Prostate gland (tissue), 2 donors: ENCODE data around the gene CELF4. TPM values are rescaled to one million over a fixed set of nuclear protein-coding genes. Genes with fewer than 3 reads are reported as not detected.

Experiments
- DNase-seq: peaks from one replicate; pipeline ENCODE4 v3.0.0-alpha.2; 2019; ENCODE audit warnings: low spot score
- H3K27ac ChIP-seq, 2 donors: fragments of 200-600 bp; sonication (generic); 2 replicates each; pipeline ENCODE4 v1.5.1; 2017 to 2019
- H3K27me3 ChIP-seq: fragments of 200-600 bp; sonication (generic); replicated peaks from 2 replicates; pipeline ENCODE4 v1.5.1; 2019; ENCODE audit not compliant: insufficient read depth
- H3K36me3 ChIP-seq, 2 donors: fragments of 200-600 bp; sonication (generic); 1 replicate in 1 of 2; 2 replicates in 1 of 2; pipeline versions ENCODE4 v1.5.1 to v1.8.1; 2017 to 2019
- H3K4me1 ChIP-seq: fragments of 200-600 bp; sonication (generic); replicated peaks from 2 replicates; pipeline ENCODE4 v1.5.1; 2019
- H3K4me3 ChIP-seq, 2 donors: fragments of 200-600 bp; sonication (generic); 2 replicates each; pipeline ENCODE4 v1.5.1; 2017 to 2019
- H3K9me3 ChIP-seq: fragments of 200-600 bp; sonication (generic); 2 replicates; pipeline ENCODE4 v1.5.1; 2017
- POLR2A ChIP-seq: fragments of 450-650 bp; IDR thresholded peaks from one replicate; pipeline ENCODE4 v1.6.1; 2016; ENCODE audit warnings: antibody characterized with exemption, mild to moderate bottlenecking
- POLR2AphosphoS5 ChIP-seq: sonication (generic); formaldehyde crosslinking; IDR thresholded peaks from one replicate; pipeline ENCODE4 v1.6.1; 2017; ENCODE audit warnings: antibody characterized with exemption
- WGBS: methylation state at CpG from one replicate; pipeline ENCODE4 v1.1.5; 2018; 5-methylcytosine and 5-hydroxymethylcytosine counted together
- intact Hi-C: fragments of 100-400 bp; cut with DNase I; formaldehyde crosslinking; loops from one replicate; pipeline ENCODE4 v1.14.2; 2022
- total RNA-seq, 2 donors: library from RNA; depleted of rRNA; stranded (reverse); fragments of >200 nt; gene quantifications; one replicate each; pipeline ENCODE4 v1.1.0, GENCODE V29; 2016
- TF ChIP-seq, protein P1 (sequence below), 4 experiments: fragments of 200-600 bp in 2 of 4; fragments of 450-650 bp in 2 of 4; sonication (generic) in 2 of 4; IDR thresholded peaks; 1 replicate in 3 of 4; 2 replicates in 1 of 4; pipeline ENCODE4 v1.5.1; 2016 to 2019; ENCODE audit warnings: antibody characterized with exemption in 4 of 4, mild to moderate bottlenecking in 2 of 4, moderate library complexity in 2 of 4

CELF4 gene
- total RNA-seq, 2 donors from 2014 or later: 7.8 to 8.5 TPM

DNA sequence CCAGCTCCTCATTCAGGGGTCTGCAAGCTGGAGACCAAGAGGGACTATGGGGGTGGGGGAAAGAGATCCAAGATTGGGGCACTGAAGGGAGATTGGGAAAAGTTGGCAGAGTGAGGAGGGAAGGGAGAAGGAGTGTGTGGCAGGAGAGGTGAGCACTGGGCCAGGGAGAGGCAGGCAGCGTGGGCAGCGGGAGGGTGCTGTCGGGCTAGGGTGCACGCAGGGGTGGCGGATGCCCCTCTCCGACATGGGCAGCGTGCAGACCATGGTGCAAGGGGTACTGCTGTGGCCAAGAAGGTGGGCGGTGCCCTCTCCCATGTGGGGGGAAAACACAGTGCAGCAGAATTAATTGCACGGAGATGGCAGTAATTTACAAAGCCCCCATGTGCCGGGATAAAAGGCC lies 74.1 kb downstream of the CELF4 start:
- intact Hi-C loops: no loop called here

DNA sequence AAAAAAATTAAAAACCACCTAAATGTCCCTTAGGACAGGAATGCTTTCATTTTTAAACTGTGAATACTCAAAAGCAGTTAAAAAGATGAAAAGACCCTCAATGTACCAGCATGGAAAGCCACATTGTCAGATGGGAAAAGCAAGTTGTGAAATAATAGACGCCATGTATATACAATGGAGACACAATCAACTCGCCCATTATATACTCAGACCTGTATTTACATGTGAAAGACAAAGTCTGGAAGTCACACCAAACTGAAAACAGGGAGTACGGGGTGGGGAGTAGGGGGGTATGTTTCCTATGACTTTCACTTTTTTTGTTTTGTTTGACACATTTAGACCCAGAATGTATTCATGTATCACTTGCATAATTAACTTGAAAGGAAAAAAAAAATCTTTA lies 75.6 kb downstream of the CELF4 start:
- intact Hi-C loops: no loop called here
- Histone ChIP-seq H3K27ac (no peak overlapping the region), H3K9me3 (no peaks in the 10 kb centered on the region), H3K4me1 (no peaks in the 10 kb centered on the region), H3K4me3 (no peak overlapping the region), H3K36me3 (no peaks in the 10 kb centered on the region), H3K27me3 (peaks cover 22% of the 10 kb centered on the region)
- DNase-seq: no peak
- no peak for TF ChIP-seq POLR2AphosphoS5
- no peak for TF ChIP-seq POLR2A
- TF ChIP-seq, protein P1, sequence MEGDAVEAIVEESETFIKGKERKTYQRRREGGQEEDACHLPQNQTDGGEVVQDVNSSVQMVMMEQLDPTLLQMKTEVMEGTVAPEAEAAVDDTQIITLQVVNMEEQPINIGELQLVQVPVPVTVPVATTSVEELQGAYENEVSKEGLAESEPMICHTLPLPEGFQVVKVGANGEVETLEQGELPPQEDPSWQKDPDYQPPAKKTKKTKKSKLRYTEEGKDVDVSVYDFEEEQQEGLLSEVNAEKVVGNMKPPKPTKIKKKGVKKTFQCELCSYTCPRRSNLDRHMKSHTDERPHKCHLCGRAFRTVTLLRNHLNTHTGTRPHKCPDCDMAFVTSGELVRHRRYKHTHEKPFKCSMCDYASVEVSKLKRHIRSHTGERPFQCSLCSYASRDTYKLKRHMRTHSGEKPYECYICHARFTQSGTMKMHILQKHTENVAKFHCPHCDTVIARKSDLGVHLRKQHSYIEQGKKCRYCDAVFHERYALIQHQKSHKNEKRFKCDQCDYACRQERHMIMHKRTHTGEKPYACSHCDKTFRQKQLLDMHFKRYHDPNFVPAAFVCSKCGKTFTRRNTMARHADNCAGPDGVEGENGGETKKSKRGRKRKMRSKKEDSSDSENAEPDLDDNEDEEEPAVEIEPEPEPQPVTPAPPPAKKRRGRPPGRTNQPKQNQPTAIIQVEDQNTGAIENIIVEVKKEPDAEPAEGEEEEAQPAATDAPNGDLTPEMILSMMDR (IDR thresholded peaks at IDR 0.05): no peak
- 49% methylated on average over 3 of the region's 3 CpGs for WGBS

More for the DNA sequence above, 74.1 kb downstream of the CELF4 start:
- Histone ChIP-seq H3K27ac (no peak overlapping the region), H3K4me3 (no peak overlapping the region), H3K36me3 (no peaks in the 10 kb centered on the region), H3K27me3 (peaks cover 10% of the 10 kb centered on the region), H3K4me1 (no peaks in the 10 kb centered on the region), H3K9me3 (no peaks in the 10 kb centered on the region)
- no peak for DNase-seq
- WGBS: 74% methylated on average over 10 of the region's 10 CpGs
- TF ChIP-seq POLR2AphosphoS5 (no peak), POLR2A (no peak)
- TF ChIP-seq, protein P1 (IDR thresholded peaks at IDR 0.05): no peak

DNA sequence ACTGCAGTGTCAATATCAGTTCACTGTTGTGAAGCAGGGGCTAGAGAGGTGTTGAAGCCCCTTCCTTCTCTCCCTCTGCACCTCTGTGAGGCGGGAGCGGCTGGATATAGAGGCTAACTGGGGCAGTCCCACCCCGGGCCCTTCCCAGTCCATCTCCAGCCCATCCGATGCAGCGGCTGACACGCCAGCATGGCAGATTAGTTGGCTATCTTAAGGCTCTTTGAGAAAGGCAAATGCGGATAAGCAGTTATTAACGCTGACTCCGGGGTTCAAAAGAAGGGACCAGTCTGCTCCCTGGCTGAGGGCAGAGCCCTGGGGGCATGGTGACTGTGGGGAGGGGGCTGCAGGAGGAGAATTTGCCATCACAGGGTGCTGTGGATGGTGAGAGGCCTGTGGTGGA lies 76.6 kb downstream of the CELF4 start:
- 85% methylated on average over 9 of the region's 9 CpGs for WGBS
- Histone ChIP-seq H3K4me1 (no peaks in the 10 kb centered on the region), H3K36me3 (no peaks in the 10 kb centered on the region), H3K27ac (no peak overlapping the region), H3K4me3 (no peak overlapping the region), H3K27me3 (peaks cover 22% of the 10 kb centered on the region), H3K9me3 (no peaks in the 10 kb centered on the region)
- no peak for DNase-seq
- intact Hi-C loops: no loop called here
- TF ChIP-seq, protein P1 (IDR thresholded peaks at IDR 0.05): no peak
- TF ChIP-seq POLR2AphosphoS5 (no peak), POLR2A (no peak)

DNA sequence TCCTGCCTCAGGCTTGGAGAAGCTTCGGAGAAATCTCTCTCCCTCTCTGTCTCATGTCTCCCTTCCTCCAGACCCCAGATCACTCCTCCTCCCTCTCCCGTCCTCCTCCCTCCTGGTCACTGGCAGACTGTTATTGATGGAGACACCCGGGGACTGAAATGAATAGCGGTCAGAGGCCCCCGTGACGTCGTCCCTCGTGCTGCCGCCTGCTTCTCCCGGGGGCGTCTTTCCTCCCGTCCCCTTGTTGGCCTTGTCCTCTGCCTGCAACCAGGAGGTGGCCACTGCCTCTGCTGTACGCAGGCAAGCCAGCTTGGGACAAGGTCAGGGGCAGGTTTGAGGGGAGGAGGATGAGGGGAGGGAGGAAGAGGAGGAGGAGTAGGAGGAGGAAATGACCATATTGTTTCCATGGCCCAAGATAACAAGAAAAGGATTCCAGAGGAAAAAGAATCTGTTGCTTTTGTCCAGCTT lies 78.2 kb downstream of the CELF4 start:
- Histone ChIP-seq H3K27me3 (peaks cover 22% of the 10 kb centered on the region), H3K36me3 (no peaks in the 10 kb centered on the region), H3K27ac (no peak overlapping the region), H3K9me3 (no peaks in the 10 kb centered on the region), H3K4me3 (no peak overlapping the region), H3K4me1 (no peaks in the 10 kb centered on the region)
- intact Hi-C loops: no loop called here
- no peak for DNase-seq
- TF ChIP-seq POLR2A: no peak
- TF ChIP-seq, protein P1 (IDR thresholded peaks at IDR 0.05): no peak
- TF ChIP-seq POLR2AphosphoS5: no peak
- 13% methylated on average over 13 of the region's 13 CpGs for WGBS

DNA sequence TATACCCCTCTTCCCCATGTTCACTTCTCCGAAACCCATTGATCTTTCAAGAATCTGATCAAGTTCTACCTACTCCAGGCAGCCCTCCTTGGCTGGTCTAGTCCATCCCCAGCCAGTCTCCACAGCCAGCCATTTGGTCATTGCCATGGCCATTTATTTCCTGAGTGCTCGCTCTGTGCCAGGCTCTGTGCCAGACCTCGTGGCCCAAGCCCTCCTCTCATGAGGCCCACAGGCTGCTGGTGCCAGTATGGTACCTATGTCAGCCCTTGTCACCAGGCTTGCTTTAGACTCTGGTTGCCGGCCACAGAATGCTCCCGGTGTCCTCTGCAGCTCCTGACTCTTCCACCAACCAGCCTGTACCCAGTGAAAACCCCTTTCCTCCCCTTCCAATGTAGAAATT lies 78.8 kb downstream of the CELF4 start:
- Histone ChIP-seq H3K27me3 (peaks cover 22% of the 10 kb centered on the region), H3K27ac (no peak overlapping the region), H3K4me3 (no peak overlapping the region), H3K4me1 (no peaks in the 10 kb centered on the region), H3K36me3 (no peaks in the 10 kb centered on the region), H3K9me3 (no peaks in the 10 kb centered on the region)
- WGBS: 84% methylated on average over 5 of the region's 5 CpGs
- TF ChIP-seq, protein P1 (IDR thresholded peaks at IDR 0.05): no peak
- TF ChIP-seq POLR2A (no peak), POLR2AphosphoS5 (no peak)
- intact Hi-C loops: no loop called here
- no peak for DNase-seq
